ENCODE data around the gene SLC8A1. TPM values are rescaled to one million over a fixed set of nuclear protein-coding genes. Genes with fewer than 3 reads are reported as not detected.

Gene SLC8A1
- polyA plus RNA-seq, 3 donors, result 16.9 to 18.2 (median 18.0) TPM

DNA sequence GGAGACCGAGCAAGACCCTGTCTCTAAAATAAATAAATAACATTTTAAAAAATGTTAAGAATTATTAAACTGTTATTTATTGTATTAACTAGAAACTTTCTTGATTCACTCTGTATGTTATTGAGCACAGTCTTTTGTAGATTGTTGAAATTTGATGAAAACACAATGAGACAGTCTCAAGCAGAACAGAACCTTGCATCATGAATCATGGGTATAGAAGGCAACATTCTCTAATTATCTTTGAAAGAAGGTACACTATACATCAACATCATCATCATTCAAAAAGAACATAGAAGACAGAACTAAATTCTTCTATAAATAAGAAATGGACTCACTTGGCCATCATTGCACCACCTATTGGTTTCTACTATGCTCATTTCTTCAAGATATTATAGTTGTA, 67.7 kb downstream of the SLC8A1 start:
- Mint-ChIP-seq H3K9me3 (peaks cover 15 to 24% (median 20%) of the 10 kb centered on the region in 7 donors), H3K27ac (peak overlapping the region; percentile 58 to 92 (median 86)), H3K36me3 (peaks cover 17 to 25% of the 10 kb centered on the region in 2 donors), H3K4me1 (peaks cover 32% of the 10 kb centered on the region), H3K4me3 (peak overlapping the region; percentile 1 to 70), H3K27me3 (ENCODE audit: low read depth in 3 of 3) (no peaks in the 10 kb centered on the region)
- TF ChIP-seq, protein P1, sequence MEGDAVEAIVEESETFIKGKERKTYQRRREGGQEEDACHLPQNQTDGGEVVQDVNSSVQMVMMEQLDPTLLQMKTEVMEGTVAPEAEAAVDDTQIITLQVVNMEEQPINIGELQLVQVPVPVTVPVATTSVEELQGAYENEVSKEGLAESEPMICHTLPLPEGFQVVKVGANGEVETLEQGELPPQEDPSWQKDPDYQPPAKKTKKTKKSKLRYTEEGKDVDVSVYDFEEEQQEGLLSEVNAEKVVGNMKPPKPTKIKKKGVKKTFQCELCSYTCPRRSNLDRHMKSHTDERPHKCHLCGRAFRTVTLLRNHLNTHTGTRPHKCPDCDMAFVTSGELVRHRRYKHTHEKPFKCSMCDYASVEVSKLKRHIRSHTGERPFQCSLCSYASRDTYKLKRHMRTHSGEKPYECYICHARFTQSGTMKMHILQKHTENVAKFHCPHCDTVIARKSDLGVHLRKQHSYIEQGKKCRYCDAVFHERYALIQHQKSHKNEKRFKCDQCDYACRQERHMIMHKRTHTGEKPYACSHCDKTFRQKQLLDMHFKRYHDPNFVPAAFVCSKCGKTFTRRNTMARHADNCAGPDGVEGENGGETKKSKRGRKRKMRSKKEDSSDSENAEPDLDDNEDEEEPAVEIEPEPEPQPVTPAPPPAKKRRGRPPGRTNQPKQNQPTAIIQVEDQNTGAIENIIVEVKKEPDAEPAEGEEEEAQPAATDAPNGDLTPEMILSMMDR (IDR thresholded peaks at IDR 0.05), result no peak
- H3K4me1 ChIP-seq (ENCODE audit: control insufficient read depth in 1 of 2, insufficient read depth in 2 of 2, low read length in 2 of 2), result peaks cover 15 to 49% of the 10 kb centered on the region in 2 donors
- peaks cover 6 to 34% of the 10 kb centered on the region in 2 donors for H3K36me3 ChIP-seq (replicated peaks in 1 of 2; ENCODE audit: control insufficient read depth in 1 of 2, insufficient read depth in 2 of 2, low read length in 2 of 2)
- H3K79me2 ChIP-seq (ENCODE audit: insufficient read depth, low read length), result peaks cover 92% of the 10 kb centered on the region
- peak overlapping the region in 1 of 3 experiments; percentile 51 for H3K4me3 ChIP-seq (replicated peaks in 1 of 3; ENCODE audit: low read depth in 2 of 3, low read length in 3 of 3)
- H4K20me1 ChIP-seq (ENCODE audit: insufficient read depth, low read length), result peaks cover 11% of the 10 kb centered on the region
- H3K27ac ChIP-seq (ENCODE audit: low read depth in 1 of 2, low read length in 2 of 2), result peak overlapping the region in 1 of 2 donors; percentile 70
- H3K4me2 ChIP-seq (replicated peaks; ENCODE audit: extremely low read depth, low read length, poor library complexity, severe bottlenecking), result peak overlapping the region; percentile 70
- no peak overlapping the region for H3K9ac ChIP-seq (ENCODE audit: insufficient read depth, low read length, poor library complexity, severe bottlenecking)
- no peak for DNase-seq
- no peak overlapping the region for H2AFZ ChIP-seq (ENCODE audit: insufficient read depth, low read depth, low read length, poor library complexity, severe bottlenecking)
- H3K9me3 ChIP-seq (replicated peaks in 1 of 2; ENCODE audit: control insufficient read depth in 1 of 2, insufficient read depth in 1 of 2, low read length in 2 of 2), result peaks cover 16 to 27% of the 10 kb centered on the region in 2 donors
- H3K27me3 ChIP-seq (ENCODE audit: control insufficient read depth in 2 of 2, insufficient read depth in 2 of 2, low read length in 2 of 2), result no peaks in the 10 kb centered on the region
- no CpG with 5 or more reads among the region's 1 CpG for WGBS (ENCODE audit: insufficient coverage)
- intact Hi-C loops (cut with micrococcal nuclease), result no loop called here

DNA sequence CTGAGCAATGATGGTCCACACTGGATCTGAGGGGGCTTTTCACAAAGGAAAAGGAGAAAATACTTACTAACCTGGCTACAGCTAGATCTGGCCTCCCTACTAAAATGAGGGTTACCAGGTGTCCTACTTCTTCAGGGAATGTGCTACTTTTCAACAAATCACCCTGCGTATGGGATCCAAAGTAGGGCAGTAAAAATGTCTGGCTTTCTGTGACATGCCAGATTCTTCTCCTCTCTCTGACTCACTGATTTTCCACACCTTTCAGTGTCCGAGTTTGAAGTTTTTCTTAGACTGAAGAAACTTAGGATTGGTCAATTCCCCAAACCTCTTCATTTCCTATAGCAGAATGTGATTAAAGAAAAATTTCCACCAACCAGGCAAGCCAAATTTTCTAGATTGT, 71.2 kb downstream of the SLC8A1 start:
- WGBS (ENCODE audit: insufficient coverage), result 100% methylated on average over 1 of the region's 2 CpGs
- no peak overlapping the region for H3K4me3 Mint-ChIP-seq
- Histone ChIP-seq H3K9me3 (replicated peaks in 1 of 2; ENCODE audit: control insufficient read depth in 1 of 2, insufficient read depth in 1 of 2, low read length in 2 of 2) (peaks cover 16 to 27% of the 10 kb centered on the region in 2 donors), H2AFZ (ENCODE audit: insufficient read depth, low read depth, low read length, poor library complexity, severe bottlenecking) (no peak overlapping the region), H3K79me2 (ENCODE audit: insufficient read depth, low read length) (peaks cover 88% of the 10 kb centered on the region), H3K4me1 (ENCODE audit: control insufficient read depth in 1 of 2, insufficient read depth in 2 of 2, low read length in 2 of 2) (peaks cover 15 to 22% of the 10 kb centered on the region in 2 donors), H3K36me3 (replicated peaks in 1 of 2; ENCODE audit: control insufficient read depth in 1 of 2, insufficient read depth in 2 of 2, low read length in 2 of 2) (peaks cover 9 to 59% of the 10 kb centered on the region in 2 donors), H3K9ac (ENCODE audit: insufficient read depth, low read length, poor library complexity, severe bottlenecking) (no peak overlapping the region), H3K4me2 (replicated peaks; ENCODE audit: extremely low read depth, low read length, poor library complexity, severe bottlenecking) (no peak overlapping the region), H3K27ac (ENCODE audit: low read depth in 1 of 2, low read length in 2 of 2) (no peak overlapping the region), H4K20me1 (ENCODE audit: insufficient read depth, low read length) (peaks cover 40% of the 10 kb centered on the region), H3K27me3 (ENCODE audit: control insufficient read depth in 2 of 2, insufficient read depth in 2 of 2, low read length in 2 of 2) (no peaks in the 10 kb centered on the region), H3K4me3 (replicated peaks in 1 of 3; ENCODE audit: low read depth in 2 of 3, low read length in 3 of 3) (no peak overlapping the region)
- peaks cover 16% of the 10 kb centered on the region for H3K4me1 Mint-ChIP-seq
- peaks cover 29 to 46% of the 10 kb centered on the region in 2 donors for H3K36me3 Mint-ChIP-seq
- no peaks in the 10 kb centered on the region for H3K27me3 Mint-ChIP-seq (ENCODE audit: low read depth in 3 of 3)
- no peak overlapping the region for H3K27ac Mint-ChIP-seq
- DNase-seq, result no peak
- TF ChIP-seq, protein P1 (IDR thresholded peaks at IDR 0.05), result no peak
- intact Hi-C loops (cut with micrococcal nuclease), result no loop called here
- peaks cover 15 to 24% (median 20%) of the 10 kb centered on the region in 7 donors for H3K9me3 Mint-ChIP-seq

All from CD14-positive monocyte (primary cell).